ENCODE data around the gene MOK. TPM values are rescaled to one million over a fixed set of nuclear protein-coding genes. Genes with fewer than 3 reads are reported as not detected.

MOK gene
- polyA plus RNA-seq, 1 donor from 2014 or later: 63.6 TPM

GRCh38 chr14:102277874-102278630 lies 26.9 kb downstream of the MOK start:
- no peaks in the 10 kb centered on the region for H3K27me3 ChIP-seq (ENCODE audit: insufficient read depth, low read depth, low read length)
- H3K4me2 ChIP-seq (ENCODE audit: low read length): no peak overlapping the region

GRCh38 chr14:102275866-102276265 lies 29.1 kb downstream of the MOK start:
- Histone ChIP-seq H4K20me1 (ENCODE audit: insufficient read depth) (no peaks in the 10 kb centered on the region), H3K36me3 (ENCODE audit: insufficient read depth, low read length) (no peaks in the 10 kb centered on the region), H3K9me2 (ENCODE audit: insufficient read depth, low read length) (no peaks in the 10 kb centered on the region), H3K27me3 (ENCODE audit: insufficient read depth, low read depth, low read length) (no peaks in the 10 kb centered on the region), H3K9ac (ENCODE audit: low read length) (no peak overlapping the region), H3F3A (ENCODE audit: insufficient read depth, low read length, poor library complexity, severe bottlenecking) (no peaks in the 10 kb centered on the region), H3K9me3 (ENCODE audit: low read length) (no peaks in the 10 kb centered on the region), H3K4me3 (ENCODE audit: low read length) (no peak overlapping the region), H3K4me2 (ENCODE audit: low read length) (no peak overlapping the region), H3K79me2 (replicated peaks; ENCODE audit: insufficient read depth, low read length) (no peaks in the 10 kb centered on the region), H2AFZ (ENCODE audit: low read depth, low read length) (no peak overlapping the region), H3K27ac (ENCODE audit: low read length) (no peak overlapping the region)
- no peak for TF ChIP-seq TAF1 (IDR thresholded peaks at IDR 0.05; ENCODE audit: low read depth)
- no peak for TF ChIP-seq POLR2AphosphoS5 (IDR thresholded peaks at IDR 0.05)
- no peak for TF ChIP-seq EP300 (conservative IDR thresholded peaks at IDR 0.05; ENCODE audit: poor library complexity, severe bottlenecking)
- no peak for TF ChIP-seq EZH2 (IDR thresholded peaks at IDR 0.05; ENCODE audit: borderline replicate concordance, insufficient read depth, low read length, poor library complexity, severe bottlenecking)
- no peak for TF ChIP-seq SMC3 (conservative IDR thresholded peaks at IDR 0.05; ENCODE audit: poor library complexity)
- TF ChIP-seq, protein P1, sequence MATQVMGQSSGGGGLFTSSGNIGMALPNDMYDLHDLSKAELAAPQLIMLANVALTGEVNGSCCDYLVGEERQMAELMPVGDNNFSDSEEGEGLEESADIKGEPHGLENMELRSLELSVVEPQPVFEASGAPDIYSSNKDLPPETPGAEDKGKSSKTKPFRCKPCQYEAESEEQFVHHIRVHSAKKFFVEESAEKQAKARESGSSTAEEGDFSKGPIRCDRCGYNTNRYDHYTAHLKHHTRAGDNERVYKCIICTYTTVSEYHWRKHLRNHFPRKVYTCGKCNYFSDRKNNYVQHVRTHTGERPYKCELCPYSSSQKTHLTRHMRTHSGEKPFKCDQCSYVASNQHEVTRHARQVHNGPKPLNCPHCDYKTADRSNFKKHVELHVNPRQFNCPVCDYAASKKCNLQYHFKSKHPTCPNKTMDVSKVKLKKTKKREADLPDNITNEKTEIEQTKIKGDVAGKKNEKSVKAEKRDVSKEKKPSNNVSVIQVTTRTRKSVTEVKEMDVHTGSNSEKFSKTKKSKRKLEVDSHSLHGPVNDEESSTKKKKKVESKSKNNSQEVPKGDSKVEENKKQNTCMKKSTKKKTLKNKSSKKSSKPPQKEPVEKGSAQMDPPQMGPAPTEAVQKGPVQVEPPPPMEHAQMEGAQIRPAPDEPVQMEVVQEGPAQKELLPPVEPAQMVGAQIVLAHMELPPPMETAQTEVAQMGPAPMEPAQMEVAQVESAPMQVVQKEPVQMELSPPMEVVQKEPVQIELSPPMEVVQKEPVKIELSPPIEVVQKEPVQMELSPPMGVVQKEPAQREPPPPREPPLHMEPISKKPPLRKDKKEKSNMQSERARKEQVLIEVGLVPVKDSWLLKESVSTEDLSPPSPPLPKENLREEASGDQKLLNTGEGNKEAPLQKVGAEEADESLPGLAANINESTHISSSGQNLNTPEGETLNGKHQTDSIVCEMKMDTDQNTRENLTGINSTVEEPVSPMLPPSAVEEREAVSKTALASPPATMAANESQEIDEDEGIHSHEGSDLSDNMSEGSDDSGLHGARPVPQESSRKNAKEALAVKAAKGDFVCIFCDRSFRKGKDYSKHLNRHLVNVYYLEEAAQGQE (IDR thresholded peaks at IDR 0.05; ENCODE audit: borderline replicate concordance): no peak
- no peak for TF ChIP-seq RAD21 (conservative IDR thresholded peaks at IDR 0.05)
- TF ChIP-seq MXI1 (conservative IDR thresholded peaks at IDR 0.05; ENCODE audit: poor library complexity, severe bottlenecking): no peak
- no peak for TF ChIP-seq CTCF (IDR thresholded peaks at IDR 0.05; ENCODE audit: poor library complexity, severe bottlenecking)

More at GRCh38 chr14:102277874-102278630, 26.9 kb downstream of the MOK start:
- Histone ChIP-seq H3F3A (ENCODE audit: insufficient read depth, low read length, poor library complexity, severe bottlenecking) (no peaks in the 10 kb centered on the region), H3K9me3 (ENCODE audit: low read length) (no peaks in the 10 kb centered on the region), H3K79me2 (replicated peaks; ENCODE audit: insufficient read depth, low read length) (no peaks in the 10 kb centered on the region), H4K20me1 (ENCODE audit: insufficient read depth) (no peaks in the 10 kb centered on the region), H3K9ac (ENCODE audit: low read length) (no peak overlapping the region), H3K4me3 (ENCODE audit: low read length) (no peak overlapping the region), H3K27ac (ENCODE audit: low read length) (no peak overlapping the region), H3K9me2 (ENCODE audit: insufficient read depth, low read length) (no peaks in the 10 kb centered on the region), H2AFZ (ENCODE audit: low read depth, low read length) (no peak overlapping the region), H3K36me3 (ENCODE audit: insufficient read depth, low read length) (no peaks in the 10 kb centered on the region)
- TF ChIP-seq EP300 (conservative IDR thresholded peaks at IDR 0.05; ENCODE audit: poor library complexity, severe bottlenecking) (no peak), POLR2AphosphoS5 (IDR thresholded peaks at IDR 0.05) (no peak), RAD21 (conservative IDR thresholded peaks at IDR 0.05) (no peak), TAF1 (IDR thresholded peaks at IDR 0.05; ENCODE audit: low read depth) (no peak)
- TF ChIP-seq, protein P1 (IDR thresholded peaks at IDR 0.05; ENCODE audit: borderline replicate concordance): no peak

Data from neural cell (in vitro differentiated cells).